ENCODE data around the gene SHLD1.
A peak's percentile ranks its signal among the peaks of the same experiment; 100 is the strongest.

The SHLD1 gene

GRCh38 chr20:5863040-5863833 is 113.0 kb downstream of the SHLD1 start:
- peak; percentile 24 for DNase-seq (ENCODE audit: extremely low read depth, low read depth)
- no peak overlapping the region for H3K4me3 ChIP-seq (replicated peaks; ENCODE audit: low read depth, low read length)
- TF ChIP-seq CTCF (IDR thresholded peaks at IDR 0.05; ENCODE audit: low read depth, low read length, missing control alignments), result no peak

- DNase-seq (ENCODE audit: extremely low read depth, low read depth), result no peak
- TF ChIP-seq CTCF (IDR thresholded peaks at IDR 0.05; ENCODE audit: low read depth, low read length, missing control alignments), result no peak
Observed at GRCh38 chr20:5864428-5864827, 114.2 kb downstream of the SHLD1 start.

GRCh38 chr20:5864873-5865587 is 114.8 kb downstream of the SHLD1 start:
- peak; percentile 25 for DNase-seq (ENCODE audit: extremely low read depth, low read depth)

More at GRCh38 chr20:5864428-5864827, 114.2 kb downstream of the SHLD1 start:
- H3K4me3 ChIP-seq (replicated peaks; ENCODE audit: low read depth, low read length), result no peak overlapping the region

GRCh38 chr20:5865604-5866003 is 115.4 kb downstream of the SHLD1 start:
- DNase-seq (ENCODE audit: extremely low read depth, low read depth), result no peak
- no peak for TF ChIP-seq CTCF (IDR thresholded peaks at IDR 0.05; ENCODE audit: low read depth, low read length, missing control alignments)
- H3K4me3 ChIP-seq (replicated peaks; ENCODE audit: low read depth, low read length), result no peak overlapping the region

More at GRCh38 chr20:5864873-5865587, 114.8 kb downstream of the SHLD1 start:
- no peak for TF ChIP-seq CTCF (IDR thresholded peaks at IDR 0.05; ENCODE audit: low read depth, low read length, missing control alignments)
- no peak overlapping the region for H3K4me3 ChIP-seq (replicated peaks; ENCODE audit: low read depth, low read length)

- H3K4me3 ChIP-seq (replicated peaks; ENCODE audit: low read depth, low read length), result no peak overlapping the region
- no peak for DNase-seq (ENCODE audit: extremely low read depth, low read depth)
- TF ChIP-seq CTCF (IDR thresholded peaks at IDR 0.05; ENCODE audit: low read depth, low read length, missing control alignments), result no peak
Observed at GRCh38 chr20:5870568-5870981, 120.4 kb downstream of the SHLD1 start.

GRCh38 chr20:5871459-5872410 is 121.5 kb downstream of the SHLD1 start:
- DNase-seq (ENCODE audit: extremely low read depth, low read depth), result no peak
- H3K4me3 ChIP-seq (replicated peaks; ENCODE audit: low read depth, low read length), result no peak overlapping the region
- TF ChIP-seq CTCF (IDR thresholded peaks at IDR 0.05; ENCODE audit: low read depth, low read length, missing control alignments), result no peak

Measured in HFF-Myc (cell line).